GM10847 (cell line): ENCODE data around the gene GTPBP3.

ENCODE experiments used
- POLR2A ChIP-seq: IDR thresholded peaks from 2 replicates; pipeline ENCODE4 v1.6.1; 2011; ENCODE audit not compliant: insufficient read length; ENCODE audit errors: extremely low read depth

GTPBP3 gene

DNA sequence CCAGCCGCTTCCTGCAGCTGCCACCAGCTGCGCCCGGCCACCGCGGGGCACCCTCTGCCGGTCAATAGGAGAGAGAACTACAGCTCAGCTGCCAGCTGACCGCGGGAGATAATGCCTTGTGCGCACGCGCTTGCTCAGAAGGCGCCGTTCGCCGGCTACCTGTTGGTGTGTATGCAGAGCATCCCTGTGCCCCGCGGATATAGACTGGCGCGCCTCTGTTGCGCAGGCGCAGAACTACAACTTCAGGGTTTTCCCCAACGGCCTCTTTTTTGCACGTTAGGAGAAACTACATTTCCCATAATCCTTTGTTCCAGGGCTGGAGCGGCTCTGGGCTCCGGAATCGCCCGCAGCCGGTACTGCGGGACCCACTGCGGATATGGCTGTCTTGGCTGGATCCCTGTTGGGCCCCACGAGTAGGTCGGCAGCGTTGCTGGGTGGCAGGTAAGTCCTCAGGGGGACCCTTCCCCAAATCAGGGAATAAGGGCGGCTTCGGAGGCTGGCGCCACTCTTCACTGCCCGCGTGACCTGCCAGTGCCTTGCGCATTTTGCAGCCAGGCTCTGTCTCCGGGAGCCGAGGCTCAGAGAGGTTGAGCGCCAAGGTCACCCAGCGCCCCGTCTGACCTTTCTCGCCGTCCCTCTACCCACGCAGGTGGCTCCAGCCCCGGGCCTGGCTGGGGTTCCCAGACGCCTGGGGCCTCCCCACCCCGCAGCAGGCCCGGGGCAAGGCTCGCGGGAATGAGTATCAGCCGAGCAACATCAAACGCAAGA is 31.7 kb upstream of the GTPBP3 start, which contains the start of gene MRPL34:
Gene MRPL34, plus strand, starts transcription at position 356 of the 768 bp plus-strand sequence. Its CDS starts 21 bp downstream, at position 377.
- TF ChIP-seq POLR2A: peak; percentile 51

DNA sequence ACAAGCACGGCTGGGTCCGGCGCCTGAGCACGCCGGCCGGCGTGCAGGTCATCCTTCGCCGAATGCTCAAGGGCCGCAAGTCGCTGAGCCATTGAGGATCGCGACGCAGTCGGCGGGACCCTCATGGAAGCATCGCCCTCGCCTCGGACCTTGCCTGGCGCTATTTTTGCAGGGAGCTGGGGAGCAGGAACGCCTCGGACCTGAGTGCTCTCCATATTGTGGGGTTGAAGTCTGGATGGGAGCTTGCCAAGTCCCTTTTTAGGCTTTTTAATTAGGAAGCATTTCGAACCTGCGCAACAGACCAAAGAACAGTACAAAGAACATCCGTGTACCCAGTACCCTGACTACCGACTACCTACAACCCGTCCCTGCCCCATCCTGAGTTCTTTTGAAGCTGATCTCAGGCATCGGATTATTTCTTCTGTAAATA is 31.1 kb upstream of the GTPBP3 start:
- no peak for TF ChIP-seq POLR2A

DNA sequence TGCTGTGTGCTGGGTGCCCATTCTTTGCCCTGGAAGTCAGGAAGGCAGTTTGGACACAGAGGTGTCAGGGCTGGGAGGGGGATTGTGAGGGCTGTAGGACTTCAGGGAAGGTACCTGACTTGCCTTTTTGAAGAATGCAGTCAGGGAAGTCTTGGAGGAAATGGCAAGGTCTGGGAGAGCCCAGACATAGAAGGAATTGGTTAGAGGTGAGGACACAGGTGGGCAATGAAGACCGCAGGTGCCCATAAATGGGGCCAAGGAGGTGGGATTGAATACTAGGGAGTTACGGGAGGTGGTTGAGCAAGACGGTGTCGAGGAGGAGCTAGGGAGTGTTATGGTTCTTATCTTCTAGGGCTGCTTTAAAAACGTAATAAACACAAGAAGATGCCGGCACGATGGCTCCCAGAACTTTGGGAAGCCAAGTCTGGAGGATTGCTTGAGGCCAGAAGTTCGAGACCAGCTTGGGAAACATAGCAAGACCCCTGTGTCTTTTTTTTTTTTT is 29.4 kb upstream of the GTPBP3 start:
- no peak for TF ChIP-seq POLR2A

DNA sequence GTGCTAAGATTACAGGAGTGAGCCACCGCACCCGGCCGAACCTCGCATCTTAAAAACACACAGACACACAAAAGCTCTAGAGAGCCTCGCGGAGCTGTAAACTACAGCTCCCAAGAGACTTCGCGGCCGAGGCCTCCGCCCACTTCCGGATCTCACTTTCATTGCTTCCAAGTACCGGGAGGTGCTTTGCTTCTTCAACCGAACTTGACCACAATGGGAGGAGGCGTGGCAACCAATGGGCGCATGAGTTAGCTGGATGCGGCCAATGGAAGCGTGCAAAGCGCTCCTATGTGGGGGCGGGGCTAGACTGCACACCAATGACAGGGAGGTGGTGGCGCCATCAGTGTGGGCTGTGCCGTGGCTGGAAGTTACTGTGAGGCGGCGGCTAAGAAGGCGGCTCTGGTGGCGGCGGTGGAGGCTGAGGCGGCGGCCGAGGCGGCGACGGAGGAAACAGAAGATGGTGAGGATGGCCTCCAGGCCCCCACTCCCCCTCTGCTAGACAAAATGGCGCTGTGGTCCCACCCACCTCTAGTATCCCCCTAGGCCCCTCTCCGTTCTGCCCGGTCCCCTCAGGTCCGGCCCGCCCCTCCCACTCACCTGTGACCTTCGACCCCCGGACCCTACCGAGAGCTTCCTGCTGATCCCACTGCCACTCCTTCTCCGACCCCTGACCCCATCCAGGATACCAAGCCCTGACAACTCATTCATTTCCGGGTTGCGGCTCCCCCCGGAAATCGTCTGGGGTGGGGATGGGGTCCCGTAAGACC is 28.0 kb upstream of the GTPBP3 start, which contains the start of gene DDA1:
Gene DDA1, plus strand, starts transcription at position 366 of the 767 bp plus-strand sequence. Its CDS starts 92 bp downstream, at position 458.
- peak; percentile 48 for TF ChIP-seq POLR2A

DNA sequence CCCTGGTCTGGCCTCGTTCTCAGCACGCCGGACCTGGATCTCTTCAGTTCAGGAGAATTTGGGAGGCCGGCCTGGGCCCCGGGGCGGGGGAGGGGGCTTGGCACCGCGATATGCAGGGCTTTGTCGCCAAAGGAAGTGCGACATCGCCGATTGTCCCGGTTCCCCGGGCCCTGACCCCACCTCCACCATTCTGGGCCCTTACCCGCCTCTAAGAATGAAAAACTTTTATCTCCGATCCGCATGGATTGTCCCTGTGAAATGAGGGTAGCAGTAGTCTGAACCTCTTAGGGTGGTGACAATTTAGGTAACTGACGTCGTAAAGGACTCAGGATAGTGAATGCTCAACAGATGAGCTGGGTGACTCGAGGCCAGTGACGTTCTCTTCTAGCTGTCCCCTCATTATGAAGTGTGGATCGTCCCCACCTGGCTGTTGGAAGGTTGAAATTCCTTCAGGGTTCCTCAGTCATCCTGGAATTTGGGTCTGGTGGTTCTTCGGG is 27.3 kb upstream of the GTPBP3 start:
- no peak for TF ChIP-seq POLR2A

DNA sequence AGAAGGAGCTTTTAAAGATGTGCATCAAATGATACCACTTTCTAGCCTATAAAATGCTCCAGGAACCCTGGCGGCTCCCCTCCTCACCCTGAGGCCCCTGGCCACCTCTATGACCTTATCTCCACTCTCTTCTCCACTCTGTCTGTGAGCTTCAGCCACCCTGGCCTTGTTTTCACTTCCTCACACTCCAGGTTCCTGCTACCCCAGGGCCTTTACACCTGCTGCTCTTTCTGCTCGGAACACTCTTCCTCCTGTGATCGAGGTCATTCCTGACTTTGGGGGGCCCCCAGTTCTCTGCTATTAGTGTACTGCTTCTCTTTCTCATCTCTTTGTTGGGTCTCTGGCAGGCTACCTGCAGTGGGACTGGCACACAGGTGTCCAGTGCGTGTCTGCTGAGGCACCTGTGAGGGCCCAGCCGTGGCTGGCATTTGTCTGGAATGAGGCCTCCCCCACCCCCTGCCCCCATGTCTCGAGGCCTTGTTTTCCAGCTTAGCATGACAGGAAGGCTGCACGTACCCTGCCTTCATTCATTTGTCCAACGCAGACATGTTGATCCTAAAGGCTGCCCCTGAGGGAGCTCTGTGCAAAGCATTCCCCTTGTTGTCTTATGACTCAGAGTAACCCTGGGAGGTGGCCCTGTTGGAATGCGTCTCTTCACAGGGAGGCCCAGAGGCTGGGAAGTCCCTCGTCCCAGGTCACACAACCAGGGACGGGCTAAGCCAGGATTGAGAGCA is 25.7 kb upstream of the GTPBP3 start:
- no peak for TF ChIP-seq POLR2A

DNA sequence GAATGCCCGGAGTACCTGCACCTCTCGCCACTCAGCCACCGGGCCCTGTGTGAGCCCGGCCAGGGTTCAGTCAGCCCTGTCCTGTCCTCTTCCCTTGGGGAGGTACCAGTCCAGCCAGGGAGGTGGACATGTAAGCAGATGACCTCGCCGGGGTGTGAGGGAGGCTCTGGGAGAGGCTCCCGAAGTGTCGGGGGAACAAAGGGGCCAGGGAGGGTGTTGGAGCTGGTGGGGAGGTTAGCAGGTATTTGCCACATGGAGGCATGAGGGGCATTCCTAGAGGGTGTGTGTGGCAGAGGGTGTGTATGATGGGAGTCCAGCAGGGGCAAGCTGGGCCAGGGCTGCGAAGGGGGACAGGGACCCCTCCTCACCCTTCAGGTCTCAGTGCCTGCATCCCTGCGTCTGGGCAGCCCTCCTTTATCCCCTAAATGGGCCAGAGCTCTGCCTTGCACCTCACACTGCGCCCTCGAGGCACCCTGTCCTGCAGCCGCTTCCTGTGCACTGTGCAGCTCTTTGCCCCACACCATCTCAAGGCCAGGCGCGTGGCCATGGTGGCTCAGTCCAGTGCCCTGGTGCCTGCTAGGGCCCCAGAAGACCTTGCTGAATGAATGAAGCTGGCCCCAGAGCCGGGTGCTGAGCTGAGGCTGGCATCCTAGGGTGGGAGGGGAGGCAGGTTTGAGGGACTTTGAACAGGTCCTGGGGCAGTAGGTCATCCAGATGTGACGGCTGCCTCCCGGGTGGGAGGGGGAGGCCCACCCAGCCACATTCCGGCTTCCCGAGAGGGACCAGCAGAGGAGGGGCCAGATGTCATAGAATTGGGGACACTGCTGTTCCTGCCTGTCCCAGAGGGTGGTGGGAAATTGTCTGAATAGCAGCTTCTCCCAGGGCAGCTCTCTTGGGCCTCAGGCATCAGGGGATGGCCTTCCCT is 24.9 kb upstream of the GTPBP3 start:
- no peak for TF ChIP-seq POLR2A

DNA sequence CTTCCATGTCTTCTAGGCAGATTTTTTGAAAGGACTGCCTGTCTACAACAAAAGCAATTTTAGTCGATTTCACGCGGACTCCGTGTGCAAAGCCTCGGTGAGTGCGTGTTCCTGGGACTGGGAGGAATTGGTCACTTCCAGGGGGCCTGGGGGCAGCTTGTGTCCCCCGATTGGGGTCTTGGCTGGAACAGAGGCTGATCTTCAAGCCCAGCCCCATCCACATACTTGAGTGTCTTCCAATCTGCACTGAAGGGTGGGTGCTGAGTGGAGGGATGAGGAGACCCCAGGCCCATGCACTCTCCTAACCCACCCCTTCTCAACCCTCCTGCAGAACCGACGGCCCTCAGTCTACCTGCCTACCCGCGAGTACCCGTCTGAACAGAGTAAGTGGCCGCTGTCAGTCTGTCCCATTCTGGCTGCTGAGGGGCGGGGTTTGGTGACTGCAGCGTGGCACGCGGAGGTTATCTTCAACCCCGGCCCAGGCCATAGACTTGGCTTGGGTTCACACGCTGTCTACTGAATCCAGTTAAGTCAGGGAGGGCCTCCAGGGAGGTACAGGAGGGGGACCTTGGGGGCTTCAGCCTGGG is 23.3 kb upstream of the GTPBP3 start:
- TF ChIP-seq POLR2A: no peak

DNA sequence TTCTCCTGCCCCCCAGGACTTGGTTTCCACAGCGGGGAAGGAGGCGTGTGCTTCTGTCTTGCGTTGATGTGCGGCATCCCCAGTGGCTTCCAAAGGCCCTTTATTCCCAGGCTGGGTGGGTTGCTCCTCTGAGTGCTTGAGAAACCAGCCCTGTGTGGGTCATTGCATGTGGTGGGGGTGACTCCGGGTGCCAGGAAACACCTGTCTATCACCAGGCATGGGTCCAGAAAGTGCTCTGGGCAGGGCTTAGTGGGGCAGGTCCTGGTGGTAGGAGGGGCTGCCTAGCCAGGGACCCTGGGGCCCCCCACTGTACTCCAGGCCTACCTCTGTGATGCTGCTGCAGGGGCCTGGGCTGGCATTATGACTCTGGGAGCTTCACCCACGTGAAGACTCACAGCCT is 18.4 kb upstream of the GTPBP3 start:
- TF ChIP-seq POLR2A: no peak

DNA sequence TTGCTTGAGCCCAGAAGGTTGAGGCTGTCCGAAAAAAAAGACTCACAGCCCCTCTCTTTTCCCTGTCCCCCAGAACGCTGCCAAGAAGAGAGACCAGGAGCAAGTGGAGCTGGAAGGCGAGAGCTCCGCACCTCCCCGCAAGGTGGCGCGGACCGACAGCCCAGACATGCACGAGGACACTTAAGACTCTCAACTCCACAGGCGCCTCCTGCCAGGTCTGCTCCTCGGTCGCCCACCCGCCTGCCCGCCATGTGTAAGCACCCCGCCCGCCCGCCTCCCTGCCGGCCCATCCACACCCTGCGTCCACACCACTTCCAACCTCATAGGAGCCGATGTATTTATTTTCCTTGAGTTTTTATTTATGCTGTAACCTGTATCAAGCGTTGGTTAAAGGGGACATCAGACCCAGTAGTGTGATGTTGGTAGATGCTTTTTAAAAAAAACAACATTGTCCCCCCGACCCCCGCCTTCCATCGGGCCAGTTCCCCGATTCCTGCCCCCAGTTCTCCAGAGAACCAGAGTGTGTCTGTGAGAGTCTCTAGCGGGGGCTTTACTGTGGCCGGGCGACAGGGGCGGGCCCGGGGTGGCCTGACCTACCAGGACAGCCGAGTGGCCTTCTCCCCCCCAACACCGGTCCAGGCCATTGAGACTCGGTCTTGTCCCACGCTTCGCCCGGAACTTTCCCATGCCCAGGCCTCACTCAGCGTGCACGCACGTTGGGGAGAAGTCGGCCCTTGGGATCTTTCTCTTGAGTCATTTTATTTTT is 17.7 kb upstream of the GTPBP3 start:
- no peak for TF ChIP-seq POLR2A

DNA sequence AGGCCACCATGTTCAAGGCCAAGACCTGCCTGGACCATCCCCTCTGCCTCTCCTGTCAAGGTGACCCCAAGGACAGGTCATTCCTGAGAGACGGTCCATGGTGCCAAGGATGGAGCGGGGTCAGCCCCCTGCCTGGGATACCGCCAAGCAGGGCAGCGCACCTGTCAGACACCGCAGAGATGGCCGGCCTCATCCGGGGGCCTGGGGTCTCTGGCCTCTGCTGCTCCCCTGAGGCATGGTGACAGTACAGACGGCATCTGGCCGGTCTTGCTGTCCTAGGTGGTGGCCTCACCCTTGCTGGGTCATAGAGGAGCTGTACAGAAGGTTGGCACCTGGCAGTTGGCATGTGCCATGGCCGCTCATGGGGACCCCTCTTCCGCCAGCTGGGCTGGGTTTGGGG is 16.9 kb upstream of the GTPBP3 start:
- no peak for TF ChIP-seq POLR2A

DNA sequence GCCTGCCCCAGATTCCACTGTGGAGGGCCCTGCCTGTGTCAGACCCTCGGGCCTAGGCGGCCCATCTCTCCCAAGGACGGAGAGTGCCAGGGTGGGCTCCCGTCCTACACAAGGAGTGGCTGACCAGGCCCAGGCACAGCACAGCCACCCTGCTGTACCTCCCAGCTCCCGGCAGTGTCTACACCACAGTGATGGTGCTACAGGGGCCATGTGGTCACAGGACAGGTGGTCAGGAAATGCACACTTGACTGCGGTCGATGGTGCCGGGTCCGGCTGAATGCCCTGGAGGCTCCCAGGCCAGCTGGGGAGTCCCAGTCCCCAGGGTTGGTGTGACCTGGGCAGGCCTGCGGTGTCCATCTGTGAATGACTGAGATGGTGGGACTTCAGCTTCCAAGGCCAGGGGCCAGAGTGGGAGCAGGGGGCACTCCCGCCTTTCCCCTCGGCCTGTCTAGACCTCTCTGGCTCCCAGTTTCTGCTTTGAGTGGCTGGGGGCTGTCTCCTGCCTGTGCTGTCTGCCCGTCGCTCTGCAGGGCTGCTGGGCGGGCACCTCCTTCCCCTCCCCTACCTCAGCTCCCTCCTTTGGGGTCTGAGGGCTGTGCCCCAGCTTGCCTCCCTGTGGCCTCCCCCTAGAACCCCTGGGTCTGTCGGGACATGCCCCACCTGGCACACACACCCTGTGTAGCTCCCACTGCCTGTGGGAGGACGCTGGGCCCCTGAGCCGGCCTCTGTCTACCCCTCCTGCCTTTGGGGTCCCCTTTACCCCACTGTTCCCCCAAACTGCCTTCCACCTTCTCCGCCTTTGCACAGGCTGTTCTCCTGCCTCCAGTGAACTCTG is 15.5 kb upstream of the GTPBP3 start:
- no peak for TF ChIP-seq POLR2A
